Neutrophil (primary cell): ENCODE results near the gene C5orf47.

Experiments
- H3K27ac ChIP-seq: fragments of 200-600 bp; sonication (generic); 2 replicates; pipeline ENCODE4 v1.5.1; 2016; ENCODE audit warnings: mild to moderate bottlenecking, moderate library complexity
- H3K27me3 ChIP-seq: fragments of 200-600 bp; sonication (generic); 2 replicates; pipeline ENCODE4 v1.6.0; 2016; ENCODE audit warnings: mild to moderate bottlenecking
- H3K36me3 ChIP-seq: fragments of 200-600 bp; sonication (generic); 2 replicates; pipeline ENCODE4 v1.5.1; 2017
- H3K4me1 ChIP-seq, 2 experiments: fragments of 200-600 bp in 1 of 2; sonication (generic) in 1 of 2; 1 replicate in 1 of 2; 2 replicates in 1 of 2; pipeline versions ENCODE4 v1.5.1 to v1.6.1; 2013 to 2016; ENCODE audit warnings: low read depth in 1 of 2, low read length in 1 of 2, mild to moderate bottlenecking in 1 of 2, moderate library complexity in 1 of 2; ENCODE audit not compliant: control insufficient read depth in 1 of 2, insufficient read depth in 1 of 2
- H3K4me3 ChIP-seq, 2 experiments: fragments of 200-600 bp in 1 of 2; sonication (generic) in 1 of 2; 1 replicate in 1 of 2; 2 replicates in 1 of 2; pipeline ENCODE4 v1.5.1; 2013 to 2016; ENCODE audit warnings: low read depth in 1 of 2, low read length in 1 of 2, mild to moderate bottlenecking in 1 of 2, moderate library complexity in 1 of 2
- H3K9me3 ChIP-seq: fragments of 200-600 bp; sonication (generic); 2 replicates; pipeline ENCODE4 v1.5.1; 2016
- TF ChIP-seq, protein P1 (sequence below): fragments of 200-600 bp; sonication (generic); IDR thresholded peaks from 2 replicates; pipeline ENCODE4 v1.5.1; 2016; ENCODE audit warnings: antibody characterized with exemption

C5orf47 gene

DNA sequence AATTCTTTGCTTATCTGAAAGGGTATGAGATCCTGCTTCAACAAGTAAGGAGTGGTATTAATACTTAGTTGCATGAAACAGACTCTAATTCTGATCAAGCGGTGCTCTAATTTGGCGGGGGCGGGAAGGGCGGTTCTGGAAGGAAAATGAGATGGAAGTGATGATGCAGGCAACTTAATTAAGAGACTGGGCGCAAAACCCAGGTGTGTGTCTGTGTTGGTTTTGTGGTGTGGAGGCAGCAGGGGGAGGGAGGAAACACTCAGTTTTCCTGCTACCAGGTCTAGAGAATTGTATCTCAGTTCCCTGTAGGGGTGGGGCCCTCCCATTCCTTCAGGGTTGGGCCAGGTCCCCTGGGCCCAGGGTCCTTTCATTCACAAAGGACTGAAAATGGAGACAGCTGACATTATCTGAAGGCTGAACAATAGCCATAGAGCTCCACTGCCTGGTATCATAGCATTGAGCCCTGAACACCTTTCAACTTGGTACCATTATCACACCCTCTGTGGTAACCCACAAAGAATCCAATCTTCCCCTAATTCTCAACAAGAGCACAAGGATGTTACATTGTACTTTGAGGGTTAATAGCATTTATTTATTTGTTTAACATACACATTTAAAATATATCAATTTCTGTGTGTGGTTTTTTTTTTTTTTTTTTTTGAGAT lies 17.2 kb upstream of the C5orf47 start:
- Histone ChIP-seq H3K4me3 (no peak overlapping the region), H3K27me3 (peaks cover 26% of the 10 kb centered on the region), H3K9me3 (no peaks in the 10 kb centered on the region), H3K36me3 (no peaks in the 10 kb centered on the region), H3K4me1 (peaks cover 12% of the 10 kb centered on the region in 2 experiments), H3K27ac (no peak overlapping the region)
- TF ChIP-seq, protein P1, sequence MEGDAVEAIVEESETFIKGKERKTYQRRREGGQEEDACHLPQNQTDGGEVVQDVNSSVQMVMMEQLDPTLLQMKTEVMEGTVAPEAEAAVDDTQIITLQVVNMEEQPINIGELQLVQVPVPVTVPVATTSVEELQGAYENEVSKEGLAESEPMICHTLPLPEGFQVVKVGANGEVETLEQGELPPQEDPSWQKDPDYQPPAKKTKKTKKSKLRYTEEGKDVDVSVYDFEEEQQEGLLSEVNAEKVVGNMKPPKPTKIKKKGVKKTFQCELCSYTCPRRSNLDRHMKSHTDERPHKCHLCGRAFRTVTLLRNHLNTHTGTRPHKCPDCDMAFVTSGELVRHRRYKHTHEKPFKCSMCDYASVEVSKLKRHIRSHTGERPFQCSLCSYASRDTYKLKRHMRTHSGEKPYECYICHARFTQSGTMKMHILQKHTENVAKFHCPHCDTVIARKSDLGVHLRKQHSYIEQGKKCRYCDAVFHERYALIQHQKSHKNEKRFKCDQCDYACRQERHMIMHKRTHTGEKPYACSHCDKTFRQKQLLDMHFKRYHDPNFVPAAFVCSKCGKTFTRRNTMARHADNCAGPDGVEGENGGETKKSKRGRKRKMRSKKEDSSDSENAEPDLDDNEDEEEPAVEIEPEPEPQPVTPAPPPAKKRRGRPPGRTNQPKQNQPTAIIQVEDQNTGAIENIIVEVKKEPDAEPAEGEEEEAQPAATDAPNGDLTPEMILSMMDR = no peak

DNA sequence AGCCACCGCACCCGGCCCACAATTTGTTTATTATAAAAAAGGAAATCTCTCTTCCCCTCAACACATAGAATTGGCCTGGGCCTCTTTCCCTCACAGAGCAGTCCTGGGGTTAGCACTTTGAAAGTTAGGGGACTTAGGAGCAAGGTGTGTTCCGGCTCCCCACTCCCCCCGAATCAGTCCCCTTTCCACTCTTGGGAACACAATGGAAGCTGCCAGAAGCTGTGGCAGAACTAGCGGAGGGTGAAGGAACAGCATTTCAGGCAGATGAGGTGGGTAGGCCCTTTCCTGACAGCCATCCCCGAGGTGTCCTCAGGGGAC lies 16.4 kb upstream of the C5orf47 start:
- H3K27me3 ChIP-seq = peaks cover 33% of the 10 kb centered on the region
- peaks cover 12% of the 10 kb centered on the region in 2 experiments for H3K4me1 ChIP-seq
- H3K36me3 ChIP-seq = no peaks in the 10 kb centered on the region
- TF ChIP-seq, protein P1 = no peak
- H3K4me3 ChIP-seq = peak overlapping the region; percentile 40 to 63
- no peak overlapping the region for H3K27ac ChIP-seq
- no peaks in the 10 kb centered on the region for H3K9me3 ChIP-seq

DNA sequence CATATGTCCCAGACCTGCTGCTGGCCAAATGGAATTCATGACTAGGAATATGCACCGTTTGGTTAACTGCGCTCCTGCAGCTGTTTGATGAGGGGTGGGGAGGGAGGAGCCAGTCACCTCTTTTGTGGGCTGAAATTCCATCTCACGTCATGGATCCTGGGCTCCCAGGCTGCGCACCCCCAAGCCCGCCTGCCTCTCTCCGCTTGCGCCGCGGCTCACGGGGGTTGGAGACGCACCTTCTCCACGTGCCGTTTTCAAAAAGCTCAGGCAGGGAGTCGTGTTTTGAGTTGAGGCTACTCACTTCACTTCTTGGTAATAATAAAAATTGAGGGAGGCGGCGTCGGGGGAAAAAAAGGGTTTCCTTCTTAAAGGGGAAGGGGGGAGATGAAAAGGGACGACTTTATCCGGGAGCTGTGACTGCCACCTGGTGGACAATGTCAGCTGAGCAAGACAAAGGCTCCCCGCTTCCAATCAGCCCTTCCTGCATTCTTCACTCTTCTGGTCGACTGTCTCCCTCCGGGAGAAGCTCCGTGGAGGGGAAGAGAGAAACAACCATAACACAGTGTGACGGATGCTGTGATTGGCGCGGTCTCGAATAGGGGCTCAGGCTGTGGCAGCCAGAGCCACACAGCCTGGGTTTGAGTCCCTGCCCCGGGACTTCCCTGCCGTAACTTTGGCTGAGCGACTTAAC lies 15.9 kb upstream of the C5orf47 start:
- no peaks in the 10 kb centered on the region for H3K9me3 ChIP-seq
- TF ChIP-seq, protein P1 = peak; percentile 86
- H3K4me1 ChIP-seq = peaks cover 12% of the 10 kb centered on the region in 2 experiments
- H3K27me3 ChIP-seq = peaks cover 38% of the 10 kb centered on the region
- H3K27ac ChIP-seq = no peak overlapping the region
- H3K36me3 ChIP-seq = no peaks in the 10 kb centered on the region
- H3K4me3 ChIP-seq = peak overlapping the region; percentile 40 to 63

DNA sequence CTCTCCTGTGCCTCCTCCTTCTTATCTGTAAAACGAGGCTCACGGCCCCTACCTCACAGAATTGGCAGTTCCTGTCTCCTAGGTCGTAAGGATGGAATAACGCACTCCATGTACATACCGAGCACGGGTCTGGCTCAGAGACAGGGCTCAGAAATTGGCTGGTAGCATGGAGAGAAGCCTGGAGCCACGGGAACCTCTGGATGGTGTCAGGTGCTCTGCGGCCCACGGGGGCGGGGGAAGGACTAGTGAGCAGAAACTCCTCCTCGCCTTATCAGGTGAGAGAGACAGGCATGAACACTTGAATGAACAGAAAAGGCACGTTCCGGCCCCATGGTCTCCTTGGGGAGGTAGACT lies 15.4 kb upstream of the C5orf47 start:
- H3K27me3 ChIP-seq = peaks cover 43% of the 10 kb centered on the region
- peaks cover 12% of the 10 kb centered on the region in 2 experiments for H3K4me1 ChIP-seq
- no peaks in the 10 kb centered on the region for H3K36me3 ChIP-seq
- peak overlapping the region; percentile 40 to 63 for H3K4me3 ChIP-seq
- no peaks in the 10 kb centered on the region for H3K9me3 ChIP-seq
- no peak overlapping the region for H3K27ac ChIP-seq
- TF ChIP-seq, protein P1 = no peak

DNA sequence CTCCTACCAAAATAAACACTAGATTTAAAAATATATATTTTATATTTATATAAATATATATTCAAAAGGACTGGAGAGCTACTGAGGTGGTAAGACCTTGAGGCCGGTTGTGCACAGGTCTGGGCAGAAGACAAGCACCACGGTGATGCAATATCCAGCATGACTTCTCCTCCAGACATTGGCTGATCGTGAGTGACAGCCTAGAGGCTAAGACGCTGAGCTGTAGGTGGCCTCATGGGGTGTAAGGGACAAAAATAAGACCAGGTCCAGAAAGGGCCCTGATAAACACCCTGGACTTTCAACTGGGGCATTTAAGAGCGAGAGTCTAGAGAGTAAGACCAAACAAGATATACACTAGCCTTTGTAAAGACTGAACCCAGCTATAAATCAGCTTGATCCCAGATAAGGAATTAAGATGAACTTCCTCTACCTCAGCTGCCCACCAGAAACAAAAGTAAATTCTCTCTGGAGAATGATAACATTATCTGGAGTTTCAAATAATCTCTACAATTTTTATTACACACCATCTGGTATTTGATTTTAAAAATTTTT lies 14.2 kb upstream of the C5orf47 start:
- Histone ChIP-seq H3K9me3 (no peaks in the 10 kb centered on the region), H3K4me1 (peaks cover 12% of the 10 kb centered on the region in 2 experiments), H3K36me3 (no peaks in the 10 kb centered on the region), H3K27me3 (peaks cover 55% of the 10 kb centered on the region), H3K4me3 (no peak overlapping the region), H3K27ac (no peak overlapping the region)
- TF ChIP-seq, protein P1 = no peak
